GM10847 (cell line): ENCODE results near the gene PSENEN.

Experiments
- POLR2A ChIP-seq: IDR thresholded peaks from 2 replicates; pipeline ENCODE4 v1.6.1; 2011; ENCODE audit not compliant: insufficient read length; ENCODE audit errors: extremely low read depth

Gene PSENEN

DNA sequence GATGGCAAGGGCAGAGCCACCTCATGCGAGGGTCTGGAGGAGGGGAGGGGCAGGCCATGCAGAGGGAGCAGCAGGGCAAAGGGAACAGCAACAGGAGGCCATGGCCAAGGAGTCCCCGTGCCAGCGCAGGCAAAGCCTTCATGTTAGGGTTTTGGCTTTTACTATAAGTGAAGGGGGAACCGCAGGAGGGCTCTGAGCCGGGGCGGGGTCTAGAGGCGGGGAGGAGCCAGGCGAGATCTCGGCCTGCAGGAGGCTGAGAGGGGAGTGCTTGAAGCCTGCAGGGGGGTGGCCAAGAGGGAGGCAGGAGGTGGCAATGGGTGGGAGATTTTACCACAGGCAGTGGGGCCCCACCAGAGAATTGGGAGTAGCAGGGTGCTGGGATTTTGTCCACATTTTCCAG lies 36.2 kb downstream of the PSENEN start:
- TF ChIP-seq POLR2A = no peak

DNA sequence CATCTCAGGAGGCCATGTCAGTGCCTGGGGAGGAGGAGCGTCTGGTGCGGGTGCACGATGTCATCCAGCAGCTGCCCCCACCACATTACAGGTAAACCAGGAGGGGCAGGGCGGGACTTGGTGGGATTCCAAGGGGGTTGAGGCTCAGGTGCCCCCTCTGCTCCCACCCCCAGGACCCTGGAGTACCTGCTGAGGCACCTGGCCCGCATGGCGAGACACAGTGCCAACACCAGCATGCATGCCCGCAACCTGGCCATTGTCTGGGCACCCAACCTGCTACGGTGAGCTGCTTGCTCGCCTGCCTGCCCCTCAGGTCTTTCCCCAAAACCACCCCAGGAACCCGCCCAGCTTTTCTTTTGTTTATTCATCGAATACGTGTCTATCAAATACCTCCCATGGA lies 37.1 kb downstream of the PSENEN start:
- TF ChIP-seq POLR2A = no peak

DNA sequence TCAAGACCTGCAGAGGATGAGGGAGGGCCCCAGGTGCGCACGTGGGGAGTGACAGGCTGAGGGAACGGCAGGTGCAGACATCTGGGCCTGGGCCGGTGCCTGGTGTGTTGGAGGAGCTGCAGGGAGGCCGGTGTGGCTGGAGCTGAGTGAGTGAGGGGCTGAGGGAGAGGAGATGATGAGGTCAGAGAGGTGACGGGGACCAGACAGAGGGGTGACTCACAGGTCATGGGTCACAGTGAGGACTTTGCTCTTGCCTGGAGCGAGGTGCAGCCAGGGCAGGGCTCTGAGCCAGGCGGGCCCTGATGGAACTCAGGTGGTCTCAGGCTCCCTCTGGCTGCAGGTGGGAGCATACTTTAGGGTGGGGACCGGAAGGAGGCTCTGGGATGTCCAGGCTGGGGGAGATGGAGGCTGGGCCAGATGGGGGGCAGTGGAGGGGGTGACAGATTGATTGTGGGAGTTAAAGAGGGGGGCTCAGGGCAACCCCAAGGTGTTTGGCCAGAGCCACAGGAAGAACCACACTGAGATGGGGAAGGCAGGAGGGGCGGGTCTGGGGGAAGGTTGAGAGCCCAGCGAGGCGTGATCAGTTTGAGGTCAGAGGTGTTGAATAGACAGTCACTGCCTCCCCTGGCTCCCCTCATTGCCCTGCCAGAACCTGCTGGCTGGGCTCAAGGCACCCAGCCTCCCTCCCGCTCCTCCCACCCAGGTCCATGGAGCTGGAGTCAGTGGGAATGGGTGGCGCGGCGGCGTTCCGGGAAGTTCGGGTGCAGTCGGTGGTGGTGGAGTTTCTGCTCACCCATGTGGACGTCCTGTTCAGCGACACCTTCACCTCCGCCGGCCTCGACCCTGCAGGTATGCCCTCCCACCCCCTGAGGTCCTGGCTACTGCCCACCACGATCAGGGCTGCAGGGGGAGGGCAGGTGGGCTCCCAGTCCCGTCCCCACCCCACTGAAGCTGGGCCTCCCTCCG lies 38.3 kb downstream of the PSENEN start:
- no peak for TF ChIP-seq POLR2A

DNA sequence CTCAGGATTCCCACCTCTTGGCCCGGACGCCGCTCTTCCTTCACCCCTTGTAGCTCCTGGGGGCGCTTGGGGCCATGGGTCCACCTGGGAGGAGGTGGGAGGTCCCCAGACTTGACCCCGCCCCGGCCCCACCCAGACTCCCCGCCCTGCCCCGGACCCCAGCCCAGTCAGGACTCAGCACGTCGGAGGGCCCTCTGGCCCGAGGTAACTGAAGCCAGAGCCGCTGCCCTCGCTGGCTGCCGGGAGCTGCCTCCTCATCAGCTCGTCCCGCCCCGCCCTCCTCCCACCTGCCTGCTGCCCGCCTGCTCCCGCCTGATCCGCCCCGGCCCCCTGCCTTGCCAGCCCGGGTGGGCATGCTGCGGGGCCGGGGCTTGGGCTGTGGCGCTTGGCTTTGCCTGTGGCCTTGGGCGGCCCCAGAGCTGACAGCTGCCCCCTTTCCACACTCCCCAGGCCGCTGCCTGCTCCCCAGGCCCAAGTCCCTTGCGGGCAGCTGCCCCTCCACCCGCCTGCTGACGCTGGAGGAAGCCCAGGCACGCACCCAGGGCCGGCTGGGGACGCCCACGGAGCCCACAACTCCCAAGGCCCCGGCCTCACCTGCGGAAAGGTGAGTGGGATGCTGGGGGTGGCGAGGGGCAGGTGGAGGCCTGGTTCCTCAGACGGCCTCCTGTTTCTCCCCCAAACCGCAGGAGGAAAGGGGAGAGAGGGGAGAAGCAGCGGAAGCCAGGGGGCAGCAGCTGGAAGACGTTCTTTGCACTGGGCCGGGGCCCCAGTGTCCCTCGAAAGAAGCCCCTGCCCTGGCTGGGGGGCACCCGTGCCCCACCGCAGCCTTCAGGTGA lies 39.3 kb downstream of the PSENEN start:
- TF ChIP-seq POLR2A = no peak

DNA sequence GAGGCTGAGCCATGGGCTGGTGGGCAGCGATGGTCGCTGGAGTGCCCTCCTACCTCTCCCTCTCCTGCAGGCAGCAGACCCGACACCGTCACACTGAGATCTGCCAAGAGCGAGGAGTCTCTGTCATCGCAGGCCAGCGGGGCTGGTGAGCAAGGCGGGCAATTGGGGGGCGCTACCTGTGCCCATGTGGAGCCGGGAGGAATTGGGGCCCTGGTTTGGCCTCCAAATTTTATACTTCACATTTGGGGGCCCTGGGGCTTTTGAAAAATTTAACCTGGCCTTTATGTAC lies 39.8 kb downstream of the PSENEN start:
- no peak for TF ChIP-seq POLR2A

DNA sequence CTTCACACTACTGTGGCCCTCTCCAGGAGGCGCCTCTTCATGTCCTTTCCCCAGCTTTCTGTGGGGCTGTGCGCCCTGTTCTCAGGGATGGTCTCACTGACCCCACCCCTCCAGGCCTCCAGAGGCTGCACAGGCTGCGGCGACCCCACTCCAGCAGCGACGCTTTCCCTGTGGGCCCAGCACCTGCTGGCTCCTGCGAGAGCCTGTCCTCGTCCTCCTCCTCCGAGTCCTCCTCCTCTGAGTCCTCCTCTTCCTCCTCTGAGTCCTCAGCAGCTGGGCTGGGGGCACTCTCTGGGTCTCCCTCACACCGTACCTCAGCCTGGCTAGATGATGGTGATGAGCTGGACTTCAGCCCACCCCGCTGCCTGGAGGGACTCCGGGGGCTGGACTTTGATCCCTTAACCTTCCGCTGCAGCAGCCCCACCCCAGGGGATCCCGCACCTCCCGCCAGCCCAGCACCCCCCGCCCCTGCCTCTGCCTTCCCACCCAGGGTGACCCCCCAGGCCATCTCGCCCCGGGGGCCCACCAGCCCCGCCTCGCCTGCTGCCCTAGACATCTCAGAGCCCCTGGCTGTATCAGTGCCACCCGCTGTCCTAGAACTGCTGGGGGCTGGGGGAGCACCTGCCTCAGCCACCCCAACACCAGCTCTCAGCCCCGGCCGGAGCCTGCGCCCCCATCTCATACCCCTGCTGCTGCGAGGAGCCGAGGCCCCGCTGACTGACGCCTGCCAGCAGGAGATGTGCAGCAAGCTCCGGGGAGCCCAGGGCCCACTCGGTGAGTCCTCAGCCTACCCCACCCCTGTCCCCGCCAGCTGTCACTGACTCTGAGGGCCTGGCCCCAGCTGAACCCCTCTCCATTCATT lies 41.1 kb downstream of the PSENEN start:
- TF ChIP-seq POLR2A = no peak

DNA sequence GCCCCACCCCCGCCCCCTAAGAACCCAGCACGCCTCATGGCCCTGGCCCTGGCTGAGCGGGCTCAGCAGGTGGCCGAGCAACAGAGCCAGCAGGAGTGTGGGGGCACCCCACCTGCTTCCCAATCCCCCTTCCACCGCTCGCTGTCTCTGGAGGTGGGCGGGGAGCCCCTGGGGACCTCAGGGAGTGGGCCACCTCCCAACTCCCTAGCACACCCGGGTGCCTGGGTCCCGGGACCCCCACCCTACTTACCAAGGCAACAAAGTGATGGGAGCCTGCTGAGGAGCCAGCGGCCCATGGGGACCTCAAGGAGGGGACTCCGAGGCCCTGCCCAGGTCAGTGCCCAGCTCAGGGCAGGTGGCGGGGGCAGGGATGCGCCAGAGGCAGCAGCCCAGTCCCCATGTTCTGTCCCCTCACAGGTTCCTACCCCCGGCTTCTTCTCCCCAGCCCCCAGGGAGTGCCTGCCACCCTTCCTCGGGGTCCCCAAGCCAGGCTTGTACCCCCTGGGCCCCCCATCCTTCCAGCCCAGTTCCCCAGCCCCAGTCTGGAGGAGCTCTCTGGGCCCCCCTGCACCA lies 41.9 kb downstream of the PSENEN start:
- TF ChIP-seq POLR2A = no peak

DNA sequence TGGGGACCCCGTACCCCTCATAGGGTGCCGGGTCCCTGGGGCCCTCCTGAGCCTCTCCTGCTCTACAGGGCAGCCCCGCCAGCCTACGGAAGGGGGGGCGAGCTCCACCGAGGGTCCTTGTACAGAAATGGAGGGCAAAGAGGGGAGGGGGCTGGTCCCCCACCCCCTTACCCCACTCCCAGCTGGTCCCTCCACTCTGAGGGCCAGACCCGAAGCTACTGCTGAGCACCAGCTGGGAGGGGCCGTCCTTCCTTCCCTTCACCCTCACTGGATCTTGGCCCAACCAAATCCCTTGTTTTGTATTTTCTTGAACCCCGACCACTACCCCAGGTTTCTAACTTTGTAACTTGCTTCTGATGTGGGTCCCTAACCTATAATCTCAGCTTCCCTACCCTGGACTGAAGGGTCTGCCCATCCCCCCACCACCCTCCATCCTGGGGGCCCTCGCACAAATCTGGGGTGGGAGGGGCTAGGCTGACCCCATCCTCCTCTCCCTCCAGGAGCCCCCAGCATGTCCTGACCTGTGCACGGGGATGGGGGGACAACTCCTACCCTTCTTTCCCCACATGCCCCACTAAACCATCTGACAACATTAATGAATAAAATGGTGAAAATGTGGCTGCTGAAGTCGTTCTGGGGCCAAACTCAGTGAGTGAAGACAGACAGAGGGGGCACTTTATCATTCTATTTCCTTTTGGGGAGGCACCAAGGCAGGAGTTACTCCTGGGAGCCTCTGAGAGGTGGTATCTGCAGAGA lies 42.9 kb downstream of the PSENEN start:
- no peak for TF ChIP-seq POLR2A

DNA sequence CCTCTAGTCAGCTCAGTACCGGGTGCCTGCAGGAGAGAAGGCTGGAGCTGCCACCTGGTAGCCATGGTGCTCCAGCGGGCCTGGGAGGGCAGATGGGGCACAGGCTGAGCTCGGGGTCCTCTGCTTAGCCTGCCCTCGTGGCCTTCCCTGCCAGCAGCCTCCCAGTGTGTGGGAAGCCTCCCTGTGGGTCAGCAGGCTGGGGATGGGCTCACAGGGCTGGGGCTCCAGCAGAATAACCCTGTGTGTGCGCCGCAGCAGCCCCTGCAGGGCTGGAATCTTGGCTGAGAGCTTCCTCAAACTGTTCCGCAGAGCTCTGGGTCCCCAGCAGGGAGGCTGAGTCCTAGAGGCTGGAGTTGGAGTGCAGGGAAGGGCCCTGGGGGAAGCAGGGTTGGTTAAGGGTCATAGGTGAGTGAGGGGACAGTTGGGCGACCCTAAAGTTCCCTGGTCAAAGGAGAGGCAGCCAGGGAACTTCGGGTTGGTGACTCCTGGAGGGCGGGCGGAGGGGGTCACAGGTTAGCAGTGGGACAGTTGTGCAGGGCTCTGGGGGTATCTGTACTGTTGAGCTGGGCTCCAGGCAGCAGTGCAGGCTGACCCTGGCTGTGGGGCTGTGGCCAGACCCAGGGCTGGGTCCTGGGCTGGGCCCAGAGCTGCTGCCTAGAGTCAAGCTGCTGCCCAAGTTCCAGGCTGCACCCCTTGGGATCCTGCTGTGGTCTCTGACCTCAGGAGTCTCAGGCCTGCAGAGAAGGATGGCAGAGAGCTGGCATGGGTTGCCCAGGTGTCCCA lies 43.9 kb downstream of the PSENEN start:
- no peak for TF ChIP-seq POLR2A

DNA sequence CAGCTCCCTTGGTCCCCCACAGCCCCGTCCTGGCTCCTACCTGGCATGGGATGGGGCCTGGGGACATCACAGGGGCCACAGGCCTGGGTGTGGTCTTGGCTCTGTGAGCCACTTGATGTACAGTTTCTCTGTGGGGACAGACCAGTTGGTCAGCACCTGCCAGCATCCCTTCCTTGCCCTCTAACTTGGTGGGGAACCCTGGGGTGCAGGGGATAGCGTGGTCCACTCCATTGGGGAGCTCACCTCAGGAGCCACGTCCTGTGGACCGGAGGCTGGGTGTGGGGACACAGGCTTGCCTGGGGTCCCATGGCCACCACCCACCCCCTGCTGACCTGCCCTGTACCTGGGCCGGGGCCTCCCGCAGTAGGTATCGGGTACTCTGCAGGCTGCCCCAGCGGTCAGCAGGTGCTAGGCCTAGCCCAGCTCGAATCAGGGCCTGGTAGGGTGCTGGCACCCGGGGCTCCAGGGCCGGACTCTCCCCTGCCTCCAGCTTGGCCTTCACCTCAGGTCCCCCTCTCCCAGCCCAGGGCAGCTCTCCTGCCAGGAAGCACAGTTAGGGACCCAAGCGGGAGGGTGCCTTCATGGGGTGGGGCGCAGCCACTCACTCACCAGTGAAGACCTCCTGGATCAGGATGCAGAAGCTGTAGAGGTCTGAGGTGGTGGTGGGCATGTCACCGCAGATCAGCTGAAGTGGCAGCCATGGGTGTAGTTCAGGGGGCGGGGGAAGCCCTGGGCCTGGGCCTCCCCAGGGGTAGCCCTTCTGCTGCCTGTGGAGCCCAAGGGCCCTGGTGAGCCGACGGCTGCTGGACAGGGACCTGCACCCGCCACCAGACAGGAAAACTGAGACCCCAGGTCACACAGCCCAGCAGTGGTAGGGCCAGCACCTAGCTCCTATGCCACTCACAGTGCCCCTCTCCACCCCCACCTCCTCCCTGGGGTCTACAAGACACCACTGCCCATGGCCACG lies 44.8 kb downstream of the PSENEN start:
- TF ChIP-seq POLR2A = no peak

DNA sequence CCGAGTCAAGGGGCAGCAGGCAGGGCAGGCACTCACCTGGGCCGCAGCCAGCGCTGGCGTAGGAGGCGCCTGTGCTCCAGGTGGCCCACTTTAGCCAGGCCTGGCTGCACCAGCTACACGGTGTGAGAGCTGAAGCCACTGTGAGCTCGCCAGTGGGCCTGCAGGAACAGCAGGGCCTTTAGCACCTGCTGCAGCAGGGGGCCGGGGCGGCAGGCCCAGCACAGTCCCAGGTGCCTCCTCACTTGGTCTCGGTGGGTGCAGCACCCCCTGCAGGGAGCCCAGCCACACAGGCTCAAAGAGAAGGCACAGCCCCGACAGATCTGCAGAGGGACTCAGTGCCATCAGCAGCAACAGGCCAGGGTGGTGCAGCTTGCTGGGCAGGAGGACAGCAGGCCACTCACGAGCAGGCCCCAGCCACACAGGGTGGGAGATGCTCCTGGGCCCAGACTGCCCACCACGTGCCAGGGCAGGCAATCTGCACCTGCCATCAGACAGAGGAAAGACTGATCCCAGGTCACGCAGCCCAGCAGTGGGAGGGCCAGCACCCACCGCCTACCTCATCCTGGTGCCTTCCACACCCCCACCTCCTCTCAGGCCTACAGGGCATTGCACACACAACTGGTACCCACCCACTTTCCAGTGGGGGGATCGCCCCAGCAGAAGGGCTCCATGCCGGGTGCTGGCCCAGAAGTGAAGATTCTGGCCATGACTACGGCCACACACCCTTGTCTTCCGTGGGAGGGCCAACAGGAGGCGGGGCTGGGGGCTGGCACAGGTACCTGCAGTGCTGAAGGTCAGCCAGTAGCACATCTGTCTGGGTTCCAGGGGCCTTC lies 45.7 kb downstream of the PSENEN start:
- no peak for TF ChIP-seq POLR2A
